ENCODE measurements around the gene PBX2. TPM values are rescaled to one million over a fixed set of nuclear protein-coding genes. Genes with fewer than 3 reads are reported as not detected.

Gene PBX2
- total and polyA plus RNA-seq, 4 donors: 11.5 to 91.2 (median 65.0) TPM

Small RNAs within 50 kb of the gene (microRNA-seq; reads per million reads assigned to microRNA genes)
- gene MIR6721: 0.60 to 0.99 reads per million in 2 donors
- gene MIR6833: 0 to 2.0 reads per million in 2 donors

Other genes starting within 250 kb of the PBX2 start
- 100 to 1,000 TPM in 1 of 2 donors, 10 to 100 TPM in 1; 56.7 to 141 TPM for gene CFB, start 244.1 kb downstream of the PBX2 start, total RNA-seq
- gene CFB, start 244.1 kb downstream of the PBX2 start, polyA plus RNA-seq: 10 to 100 TPM; 26.4 to 90.4 TPM
- gene NELFE, start 231.2 kb downstream of the PBX2 start, total RNA-seq: 10 to 100 TPM; 42.2 to 55.5 TPM
- gene NELFE, start 231.2 kb downstream of the PBX2 start, polyA plus RNA-seq: 10 to 100 TPM; 61.9 to 71.5 TPM
- gene SKIC2, start 231.0 kb downstream of the PBX2 start, total RNA-seq: 10 to 100 TPM; 53.8 to 90.3 TPM
- 100 to 1,000 TPM in 1 of 2 donors, 10 to 100 TPM in 1; 26.7 to 188 TPM for gene SKIC2, start 231.0 kb downstream of the PBX2 start, polyA plus RNA-seq
- gene DXO, start 218.1 kb downstream of the PBX2 start, total RNA-seq: 10 to 100 TPM; 20.2 to 20.5 TPM
- 10 to 100 TPM in 1 of 2 donors, 1 to 10 TPM in 1; 5.1 to 41.7 TPM for gene DXO, start 218.1 kb downstream of the PBX2 start, polyA plus RNA-seq
- 100 to 1,000 TPM; 146 to 258 TPM for gene C4A, start 208.1 kb downstream of the PBX2 start, total RNA-seq
- gene C4A, start 208.1 kb downstream of the PBX2 start, polyA plus RNA-seq: 10 to 100 TPM in 1 of 2 donors, 1 to 10 TPM in 1; 7.4 to 43.6 TPM
- 100 to 1,000 TPM; 149 to 225 TPM for gene C4B, start 175.4 kb downstream of the PBX2 start, total RNA-seq
- 10 to 100 TPM; 10.8 to 49.3 TPM for gene C4B, start 175.4 kb downstream of the PBX2 start, polyA plus RNA-seq
- 1 to 10 TPM; 2.2 to 2.3 TPM for gene CYP21A2, start 151.8 kb downstream of the PBX2 start, total RNA-seq
- 1 to 10 TPM in 1 of 2 donors, not detected in 1; 3.6 TPM for gene CYP21A2, start 151.8 kb downstream of the PBX2 start, polyA plus RNA-seq
- 100 to 1,000 TPM; 146 to 441 TPM for gene TNXB, start 80.9 kb downstream of the PBX2 start, total RNA-seq
- gene TNXB, start 80.9 kb downstream of the PBX2 start, polyA plus RNA-seq: 10 to 100 TPM; 11.1 to 86.1 TPM
- 10 to 100 TPM; 56.2 to 90.9 TPM for gene ATF6B, start 62.0 kb downstream of the PBX2 start, total RNA-seq
- 10 to 100 TPM; 12.9 to 93.1 TPM for gene ATF6B, start 62.0 kb downstream of the PBX2 start, polyA plus RNA-seq
- 1 to 10 TPM; 1.9 to 4.7 TPM for gene FKBPL, start 59.9 kb downstream of the PBX2 start, total RNA-seq
- 1 to 10 TPM; 3.4 to 4.8 TPM for gene FKBPL, start 59.9 kb downstream of the PBX2 start, polyA plus RNA-seq
- 1 to 10 TPM; 3.6 to 7.0 TPM for gene PRRT1, start 38.3 kb downstream of the PBX2 start, total RNA-seq
- gene PRRT1, start 38.3 kb downstream of the PBX2 start, polyA plus RNA-seq: 10 to 100 TPM in 1 of 2 donors, 1 to 10 TPM in 1; 4.6 to 12.5 TPM
- gene PPT2, start 36.1 kb downstream of the PBX2 start, total RNA-seq: 10 to 100 TPM; 26.0 to 37.6 TPM
- gene PPT2, start 36.1 kb downstream of the PBX2 start, polyA plus RNA-seq: 10 to 100 TPM in 1 of 2 donors, 1 to 10 TPM in 1; 4.3 to 29.7 TPM
- 10 to 100 TPM; 20.7 to 38.8 TPM for gene EGFL8, start 25.6 kb downstream of the PBX2 start, total RNA-seq
- 100 to 1,000 TPM in 1 of 2 donors, 1 to 10 TPM in 1; 3.9 to 138 TPM for gene EGFL8, start 25.6 kb downstream of the PBX2 start, polyA plus RNA-seq
- 10 to 100 TPM; 36.2 to 41.7 TPM for gene AGPAT1, start 14.1 kb downstream of the PBX2 start, total RNA-seq
- gene AGPAT1, start 14.1 kb downstream of the PBX2 start, polyA plus RNA-seq: 10 to 100 TPM; 42.9 to 54.8 TPM
- 10 to 100 TPM; 35.0 to 44.5 TPM for gene RNF5, start 11.8 kb downstream of the PBX2 start, total RNA-seq
- gene RNF5, start 11.8 kb downstream of the PBX2 start, polyA plus RNA-seq: 100 to 1,000 TPM in 1 of 2 donors, 10 to 100 TPM in 1; 64.1 to 109 TPM
- 10 to 100 TPM in 1 of 2 donors, 1 to 10 TPM in 1; 6.4 to 12.7 TPM for gene AGER, start 5.9 kb downstream of the PBX2 start, total RNA-seq
- 10 to 100 TPM in 1 of 2 donors, 1 to 10 TPM in 1; 1.4 to 16.5 TPM for gene AGER, start 5.9 kb downstream of the PBX2 start, polyA plus RNA-seq
- 10 to 100 TPM; 20.1 to 26.2 TPM for gene GPSM3, start 2.4 kb upstream of the PBX2 start, total RNA-seq
- 10 to 100 TPM in 1 of 2 donors, 1 to 10 TPM in 1; 5.4 to 31.1 TPM for gene GPSM3, start 2.4 kb upstream of the PBX2 start, polyA plus RNA-seq
- gene NOTCH4, start 33.9 kb upstream of the PBX2 start, total RNA-seq: 10 to 100 TPM; 35.2 to 64.4 TPM
- gene NOTCH4, start 33.9 kb upstream of the PBX2 start, polyA plus RNA-seq: 1 to 10 TPM; 4.0 to 7.3 TPM
- not detected for gene TSBP1, start 181.7 kb upstream of the PBX2 start, total RNA-seq
- gene TSBP1, start 181.7 kb upstream of the PBX2 start, polyA plus RNA-seq: not detected
- gene BTNL2, start 217.0 kb upstream of the PBX2 start, total RNA-seq: not detected
- not detected for gene BTNL2, start 217.0 kb upstream of the PBX2 start, polyA plus RNA-seq
- 100 to 1,000 TPM; 274 to 605 TPM for gene HLA-DRA, start 249.7 kb upstream of the PBX2 start, total RNA-seq
- gene HLA-DRA, start 249.7 kb upstream of the PBX2 start, polyA plus RNA-seq: 100 to 1,000 TPM in 1 of 2 donors, 10 to 100 TPM in 1; 64.0 to 382 TPM

Data from aorta (tissue), 4 donors.